22Rv1 (cell line): ENCODE results near the gene PAPPA.

Experiments used
- H3K27ac ChIP-seq: fragments of 450-650 bp; 2 replicates; pipeline ENCODE4 v1.5.1; 2017
- ZFX ChIP-seq: fragments of 450-650 bp; IDR thresholded peaks from 2 replicates; pipeline ENCODE4 v1.6.1; 2017; ENCODE audit warnings: antibody characterized with exemption, borderline replicate concordance
- TF ChIP-seq, protein P1 (sequence below): fragments of 450-650 bp; IDR thresholded peaks from 2 replicates; pipeline ENCODE4 v1.5.1; 2017; ENCODE audit warnings: mild to moderate bottlenecking

The PAPPA gene

DNA sequence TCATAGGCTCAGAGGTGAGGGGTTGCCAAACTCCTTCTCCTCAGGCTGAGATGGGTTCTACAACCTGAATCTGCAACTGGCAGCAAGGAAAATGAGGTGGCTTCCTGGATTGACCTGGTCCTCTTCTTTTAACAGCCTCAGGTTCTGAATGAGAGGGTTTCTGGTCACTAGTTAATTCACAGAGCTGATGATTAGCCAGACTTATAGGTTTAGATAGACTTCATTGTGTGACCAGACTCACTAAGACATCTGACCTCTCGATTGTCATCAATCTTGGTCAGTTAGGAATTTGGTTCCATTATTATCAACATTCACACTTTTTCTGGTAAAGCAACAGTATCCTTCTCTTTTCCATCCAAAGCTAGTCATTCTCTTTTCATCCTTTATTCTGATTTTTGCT lies 257.9 kb downstream of the PAPPA start:
- TF ChIP-seq, protein P1, sequence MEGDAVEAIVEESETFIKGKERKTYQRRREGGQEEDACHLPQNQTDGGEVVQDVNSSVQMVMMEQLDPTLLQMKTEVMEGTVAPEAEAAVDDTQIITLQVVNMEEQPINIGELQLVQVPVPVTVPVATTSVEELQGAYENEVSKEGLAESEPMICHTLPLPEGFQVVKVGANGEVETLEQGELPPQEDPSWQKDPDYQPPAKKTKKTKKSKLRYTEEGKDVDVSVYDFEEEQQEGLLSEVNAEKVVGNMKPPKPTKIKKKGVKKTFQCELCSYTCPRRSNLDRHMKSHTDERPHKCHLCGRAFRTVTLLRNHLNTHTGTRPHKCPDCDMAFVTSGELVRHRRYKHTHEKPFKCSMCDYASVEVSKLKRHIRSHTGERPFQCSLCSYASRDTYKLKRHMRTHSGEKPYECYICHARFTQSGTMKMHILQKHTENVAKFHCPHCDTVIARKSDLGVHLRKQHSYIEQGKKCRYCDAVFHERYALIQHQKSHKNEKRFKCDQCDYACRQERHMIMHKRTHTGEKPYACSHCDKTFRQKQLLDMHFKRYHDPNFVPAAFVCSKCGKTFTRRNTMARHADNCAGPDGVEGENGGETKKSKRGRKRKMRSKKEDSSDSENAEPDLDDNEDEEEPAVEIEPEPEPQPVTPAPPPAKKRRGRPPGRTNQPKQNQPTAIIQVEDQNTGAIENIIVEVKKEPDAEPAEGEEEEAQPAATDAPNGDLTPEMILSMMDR, result no peak
- TF ChIP-seq ZFX, result no peak
- H3K27ac ChIP-seq, result no peak overlapping the region

DNA sequence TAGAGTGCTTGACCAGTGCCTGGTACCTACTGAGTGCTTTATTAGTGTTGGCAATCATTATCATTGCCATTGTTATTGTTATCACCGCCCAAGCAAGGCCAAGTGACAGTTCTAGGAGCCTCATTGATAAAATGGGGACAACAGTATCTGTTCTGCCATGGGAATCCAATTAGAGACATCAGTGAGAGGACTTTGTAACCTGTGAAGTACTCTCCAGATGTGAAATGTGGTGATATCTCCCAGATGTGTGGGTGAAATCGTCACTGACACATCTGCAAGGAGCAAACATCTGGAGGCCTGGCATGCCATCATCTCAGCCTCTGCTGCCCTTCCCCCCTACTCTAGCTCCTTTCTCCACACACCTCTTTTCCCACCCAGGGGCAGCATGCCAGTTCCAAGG lies 260.8 kb downstream of the PAPPA start:
- TF ChIP-seq ZFX, result no peak
- TF ChIP-seq, protein P1, result no peak
- no peak overlapping the region for H3K27ac ChIP-seq

DNA sequence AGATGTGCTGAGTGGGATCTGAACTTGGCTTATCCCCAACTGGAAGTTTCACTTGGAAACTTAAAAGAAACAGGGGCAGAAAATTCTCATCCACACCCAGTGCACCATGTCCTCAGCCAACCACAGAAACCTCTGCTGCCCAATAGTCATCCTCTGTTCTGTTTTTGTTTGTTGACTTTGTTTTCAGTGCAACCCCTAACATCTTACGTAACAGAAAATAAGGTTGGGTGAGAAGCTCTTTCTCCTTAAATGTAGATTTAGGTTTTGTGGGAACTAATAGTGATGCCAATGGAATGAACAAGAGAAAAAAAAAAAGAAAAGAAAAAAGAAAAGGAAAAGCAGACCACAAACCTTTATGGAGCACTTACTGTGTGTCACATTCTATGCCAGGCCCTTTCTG lies 262.8 kb downstream of the PAPPA start:
- no peak for TF ChIP-seq ZFX
- TF ChIP-seq, protein P1, result no peak

DNA sequence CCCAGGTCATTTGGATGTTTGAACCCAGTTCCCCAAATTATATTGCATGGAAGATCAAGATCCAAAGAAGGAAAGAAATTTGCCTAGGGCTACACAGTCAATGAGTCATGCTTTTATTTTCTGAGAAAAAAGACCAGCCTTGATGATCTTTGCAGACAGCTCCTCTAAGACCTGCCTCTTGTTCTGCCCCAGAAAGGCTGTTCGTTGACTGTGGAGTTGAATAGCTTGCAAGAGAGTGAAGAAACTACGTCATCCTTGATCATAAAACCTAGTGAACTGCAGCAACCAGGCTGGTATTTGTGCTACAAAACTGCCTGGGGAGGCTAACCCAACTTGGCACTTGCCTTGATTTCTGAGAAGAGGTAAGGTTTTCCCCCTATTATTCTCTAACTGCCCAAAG lies 263.9 kb downstream of the PAPPA start:
- TF ChIP-seq, protein P1, result no peak
- no peak for TF ChIP-seq ZFX
- no peak overlapping the region for H3K27ac ChIP-seq

More for the DNA sequence above, 262.8 kb downstream of the PAPPA start:
- no peak overlapping the region for H3K27ac ChIP-seq

DNA sequence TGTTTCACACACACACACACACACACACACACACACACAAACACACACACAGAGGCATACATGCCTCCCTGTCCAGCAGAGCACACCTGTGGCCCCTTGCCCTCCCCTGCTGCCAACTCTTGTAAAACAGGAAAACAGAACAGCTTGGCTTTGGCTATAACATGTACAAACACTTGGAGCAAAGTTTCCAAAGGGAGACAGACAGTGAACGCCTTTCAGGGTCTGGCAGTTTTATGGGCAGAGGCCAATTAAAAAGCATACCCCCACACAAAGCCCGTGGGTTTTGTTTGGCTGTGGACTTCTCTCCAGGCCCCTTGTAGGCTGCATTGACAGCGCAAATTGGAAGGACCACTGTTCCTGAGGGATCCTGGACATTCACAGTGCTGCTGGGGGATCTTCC lies 265.6 kb downstream of the PAPPA start:
- TF ChIP-seq ZFX, result no peak
- TF ChIP-seq, protein P1, result no peak
- no peak overlapping the region for H3K27ac ChIP-seq

DNA sequence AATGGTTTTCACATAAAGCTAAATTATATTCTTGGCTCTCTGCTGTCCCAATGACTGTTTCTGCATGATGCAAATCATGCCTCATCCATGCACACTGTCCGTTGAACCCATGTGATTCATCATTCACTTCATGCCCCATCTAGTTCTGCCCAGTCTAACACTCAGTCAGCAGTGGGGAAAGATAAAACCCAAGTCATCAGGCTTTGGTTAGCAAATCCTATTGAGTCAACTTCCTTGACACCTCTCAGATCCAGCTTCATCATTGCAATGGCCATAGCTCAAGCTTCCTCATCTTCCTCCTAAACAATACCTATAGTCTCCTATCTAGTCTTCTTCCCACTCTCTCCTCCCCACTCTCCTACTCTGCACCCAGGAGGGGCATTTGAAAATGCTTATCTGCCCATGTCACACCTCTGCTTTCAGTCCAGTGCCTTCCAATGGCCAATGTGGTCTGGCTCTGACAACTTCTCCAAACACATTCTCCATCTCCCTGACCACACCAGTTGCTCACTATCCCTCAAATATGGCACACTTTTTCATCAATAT lies 267.5 kb downstream of the PAPPA start:
- H3K27ac ChIP-seq, result no peak overlapping the region
- no peak for TF ChIP-seq ZFX
- TF ChIP-seq, protein P1, result no peak

DNA sequence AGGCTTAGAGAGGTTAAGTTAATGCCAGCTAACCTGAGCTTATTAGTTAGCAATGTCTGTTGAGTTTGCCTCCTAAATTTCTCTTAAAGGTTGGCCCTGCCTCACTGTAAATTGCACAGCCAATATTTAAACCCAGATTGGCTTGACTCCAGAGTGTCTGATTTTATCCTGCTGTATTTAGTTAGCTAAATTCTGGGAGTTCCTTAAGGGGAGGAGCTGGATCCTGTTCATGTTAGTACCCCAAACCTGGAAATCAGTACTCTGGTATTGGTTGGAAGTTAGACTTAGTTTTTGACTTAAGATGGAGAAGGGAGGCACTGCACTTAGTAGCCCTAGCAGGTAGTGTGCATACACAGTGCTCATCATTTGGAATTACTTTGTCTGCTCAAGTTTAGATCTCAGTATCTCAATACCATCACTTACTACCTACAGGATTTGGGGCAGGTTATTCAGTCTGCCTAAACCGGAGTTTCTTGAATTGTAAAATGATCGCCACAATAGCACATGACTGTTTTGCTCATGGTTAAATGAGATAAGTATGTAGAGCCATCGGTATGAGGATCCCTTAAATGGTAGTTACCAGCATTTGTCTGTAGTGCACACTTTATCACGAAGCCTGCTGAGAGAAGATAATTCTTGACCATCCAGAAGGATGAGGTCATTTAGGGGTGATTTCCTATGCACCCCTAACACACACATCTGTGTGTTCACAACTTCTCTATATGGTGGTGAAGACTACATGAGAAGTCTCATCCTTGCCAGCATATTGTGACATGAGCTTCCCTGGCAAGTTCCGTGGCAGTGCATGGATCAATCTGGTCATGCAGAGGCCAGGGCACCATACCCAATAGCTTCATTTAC lies 268.8 kb downstream of the PAPPA start:
- TF ChIP-seq ZFX, result no peak
- TF ChIP-seq, protein P1, result no peak
- no peak overlapping the region for H3K27ac ChIP-seq
